ENCODE measurements around the gene GASK1A. TPM values are rescaled to one million over a fixed set of nuclear protein-coding genes. Genes with fewer than 3 reads are reported as not detected.

Gene GASK1A
- total RNA-seq, 1 donor from 2014 or later: 0.75 TPM

DNA sequence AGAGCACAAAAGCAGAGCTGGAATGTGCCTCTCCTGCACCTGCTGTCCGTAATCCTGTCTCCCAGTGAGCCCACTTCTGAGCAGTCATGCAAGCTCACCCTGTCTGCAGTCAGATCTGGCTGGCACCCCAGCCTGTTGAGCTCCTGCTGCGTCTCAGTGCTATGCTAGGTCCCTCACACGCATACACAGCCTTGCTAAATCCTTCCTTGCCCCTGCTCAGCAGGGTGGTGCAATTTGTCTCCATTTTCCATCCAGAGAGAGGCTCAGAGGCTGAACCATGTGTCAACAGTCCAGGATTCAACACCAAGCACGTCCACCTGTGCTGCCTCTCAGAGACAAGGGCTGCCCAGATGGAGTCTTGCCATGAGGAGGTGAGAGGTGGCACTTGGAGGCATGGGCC is 115.7 kb downstream of the GASK1A start:
- DNase-seq: no peak
- no peak for ATAC-seq (ENCODE audit: poor library complexity)
- intact Hi-C loops (cut with DNase I): no loop called here

GRCh38 chr3:43095370-43095769 is 116.3 kb downstream of the GASK1A start:
- DNase-seq: no peak
- intact Hi-C loops (cut with DNase I): no loop called here
- no peak for ATAC-seq (ENCODE audit: poor library complexity)

GRCh38 chr3:43096761-43097160 is 117.7 kb downstream of the GASK1A start:
- ATAC-seq (ENCODE audit: poor library complexity) (no peak), DNase-seq (no peak)
- intact Hi-C loops (cut with DNase I): no loop called here

DNA sequence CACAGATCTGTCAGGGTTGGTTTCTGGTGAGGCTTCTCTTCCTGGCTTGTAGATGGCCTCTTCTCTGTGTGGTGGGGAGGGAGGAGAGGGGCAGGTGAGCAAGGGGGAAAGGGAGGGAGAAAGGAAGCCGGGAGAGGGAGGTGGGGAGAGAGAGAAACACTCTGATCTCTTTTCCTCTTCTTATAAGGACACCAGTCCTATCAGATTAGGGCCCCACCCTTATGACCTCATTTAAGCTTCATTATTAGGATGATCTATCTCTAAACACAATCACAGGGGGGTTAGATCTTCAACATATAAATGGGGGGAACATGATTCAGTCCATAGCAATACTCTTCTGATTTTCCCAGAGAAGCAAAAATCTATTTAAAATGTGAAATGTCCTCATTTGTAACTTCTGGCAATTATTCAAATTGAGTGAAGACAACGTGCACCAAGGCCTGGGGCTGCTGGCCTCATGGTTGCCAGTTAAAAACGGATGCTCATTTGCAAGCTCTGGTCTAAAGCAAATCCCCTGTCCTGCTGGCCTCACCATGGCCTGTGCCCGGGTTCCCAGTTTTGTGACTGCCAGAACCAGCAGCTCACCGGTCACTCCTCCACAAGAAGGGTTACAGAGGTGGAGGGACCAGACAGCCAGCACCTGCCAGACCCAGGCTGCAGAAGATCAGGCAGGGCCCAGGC is 118.4 kb downstream of the GASK1A start:
- intact Hi-C loops (cut with DNase I): no loop called here
- no peak for ATAC-seq (ENCODE audit: poor library complexity)

GRCh38 chr3:43098761-43099160 is 119.7 kb downstream of the GASK1A start:
- ATAC-seq (ENCODE audit: poor library complexity) (no peak), DNase-seq (no peak)
- intact Hi-C loops (cut with DNase I): no loop called here

More for the DNA sequence above, 118.4 kb downstream of the GASK1A start:
- no peak for DNase-seq

GRCh38 chr3:43102773-43103480 is 123.8 kb downstream of the GASK1A start:
- DNase-seq (no peak), ATAC-seq (ENCODE audit: poor library complexity) (peak; percentile 47)
- intact Hi-C loops (cut with DNase I): no loop called here

DNA sequence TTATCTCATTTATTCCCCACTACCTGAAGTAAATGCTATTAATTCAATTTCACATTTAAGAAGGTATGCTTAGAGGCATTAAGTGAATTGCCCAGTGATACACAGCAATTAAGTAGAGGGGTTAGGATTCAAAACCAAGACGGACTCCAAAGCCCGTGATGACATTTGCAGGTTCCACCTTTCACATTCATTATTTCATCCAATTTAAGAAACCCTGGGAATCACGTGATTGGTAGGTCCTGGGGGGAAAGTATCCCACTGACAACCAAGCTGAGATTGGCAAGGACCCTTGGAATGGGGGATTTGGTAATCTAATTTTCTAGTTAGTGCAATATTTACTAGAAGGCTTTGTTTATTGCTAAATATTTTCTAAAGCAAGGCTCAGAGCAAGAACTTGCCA is 124.9 kb downstream of the GASK1A start:
- no peak for DNase-seq
- no peak for ATAC-seq (ENCODE audit: poor library complexity)
- intact Hi-C loops (cut with DNase I): no loop called here

GRCh38 chr3:43104660-43105595 is 125.8 kb downstream of the GASK1A start:
- intact Hi-C loops (cut with DNase I): no loop called here
- ATAC-seq (ENCODE audit: poor library complexity): peak; percentile 31

DNA sequence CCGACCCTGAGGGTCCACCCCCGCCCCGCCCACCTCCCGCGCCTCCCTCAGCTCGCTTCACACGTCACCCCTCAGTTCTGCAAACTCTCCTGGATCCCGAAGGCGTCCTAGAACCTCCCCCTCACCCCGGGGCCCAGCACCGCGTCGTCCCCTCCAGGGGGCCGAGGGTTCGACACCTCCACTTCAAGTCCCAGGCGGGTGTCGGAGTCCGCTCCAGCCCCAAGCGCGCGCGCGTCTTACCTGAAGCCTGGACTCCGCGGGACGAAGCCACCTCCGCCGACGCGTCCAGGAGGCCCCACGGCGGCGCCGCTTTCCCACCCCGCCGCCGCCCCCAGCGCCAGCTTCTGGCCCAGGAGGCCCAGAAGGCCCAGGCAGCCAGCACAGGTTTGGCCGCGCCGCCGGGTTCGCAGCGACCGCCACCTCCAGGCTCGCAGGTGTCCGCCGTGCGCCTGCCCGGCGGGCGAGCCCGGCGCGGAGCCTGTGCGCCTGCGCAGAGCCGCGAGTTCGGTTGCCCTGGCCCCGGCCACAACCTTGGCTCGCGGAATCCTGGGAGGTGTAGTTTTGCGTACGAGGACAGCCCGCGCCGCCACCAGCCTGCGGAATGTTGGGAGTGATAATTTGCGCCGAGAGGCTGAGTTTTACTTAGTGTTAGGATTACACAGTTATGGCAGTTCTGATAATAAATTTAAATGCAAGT is 126.6 kb downstream of the GASK1A start, which contains the start of gene POMGNT2:
Gene POMGNT2, minus strand, starts transcription at position 484 of the 697 bp plus-strand sequence. CDS start 24,648 bp downstream, outside the sequence.
- intact Hi-C loops (cut with DNase I): no loop called here
- DNase-seq: peak; percentile 94
- peak; percentile 97 for ATAC-seq (ENCODE audit: poor library complexity)

More at GRCh38 chr3:43104660-43105595, 125.8 kb downstream of the GASK1A start:
- peak; percentile 46 for DNase-seq

DNA sequence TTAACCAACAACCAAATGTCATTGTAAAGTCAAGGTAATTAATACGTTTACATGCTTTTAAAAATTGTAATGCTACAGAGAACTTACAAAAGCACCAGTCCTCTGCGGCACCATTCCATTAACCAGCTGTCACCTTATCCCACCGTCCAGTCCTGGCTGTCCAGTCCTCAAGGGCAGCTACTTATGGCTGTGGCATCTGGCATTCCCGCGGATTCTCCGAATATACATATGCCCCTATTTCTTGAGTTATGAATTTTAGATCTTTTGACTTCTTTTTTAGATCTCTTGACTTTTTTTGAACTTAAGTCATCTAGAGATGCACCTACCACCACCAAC is 127.2 kb downstream of the GASK1A start:
- ATAC-seq (ENCODE audit: poor library complexity) (peak; percentile 19), DNase-seq (no peak)
- intact Hi-C loops (cut with DNase I): no loop called here

Other genes starting within 250 kb of the GASK1A start
- gene CCDC13, start 206.1 kb upstream of the GASK1A start, total RNA-seq: 0.24 TPM
- gene HIGD1A, start 174.8 kb upstream of the GASK1A start, total RNA-seq: 320 TPM
- gene ACKR2, start 169.9 kb upstream of the GASK1A start, total RNA-seq: 0.43 TPM
- gene CYP8B1, start 103.4 kb upstream of the GASK1A start, total RNA-seq: not detected
- gene ZNF662, start 73.2 kb upstream of the GASK1A start, total RNA-seq: 3.3 TPM
- 20.2 TPM for gene POMGNT2, start 126.8 kb downstream of the GASK1A start, total RNA-seq

Data from Right ventricle myocardium superior (tissue), 1 donor.